Stimulated activated naive CD8-positive, alpha-beta T cell treated with anti-CD3 and anti-CD28 coated beads, Interleukin-15, Interleukin-2, amounts not matched to agents 100 U/mL and 50 U/mL, for 24 hours (primary cell): Measurements from ENCODE around the gene FGD5.

Source experiments
- ATAC-seq: fragments of 150-1000 bp; cut with Tn5 transposase; one replicate; pipeline ENCODE4 v1.10.0; 2021
- DNase-seq: peaks from one replicate; pipeline ENCODE4 v3.0.0; 2021

FGD5 gene

DNA sequence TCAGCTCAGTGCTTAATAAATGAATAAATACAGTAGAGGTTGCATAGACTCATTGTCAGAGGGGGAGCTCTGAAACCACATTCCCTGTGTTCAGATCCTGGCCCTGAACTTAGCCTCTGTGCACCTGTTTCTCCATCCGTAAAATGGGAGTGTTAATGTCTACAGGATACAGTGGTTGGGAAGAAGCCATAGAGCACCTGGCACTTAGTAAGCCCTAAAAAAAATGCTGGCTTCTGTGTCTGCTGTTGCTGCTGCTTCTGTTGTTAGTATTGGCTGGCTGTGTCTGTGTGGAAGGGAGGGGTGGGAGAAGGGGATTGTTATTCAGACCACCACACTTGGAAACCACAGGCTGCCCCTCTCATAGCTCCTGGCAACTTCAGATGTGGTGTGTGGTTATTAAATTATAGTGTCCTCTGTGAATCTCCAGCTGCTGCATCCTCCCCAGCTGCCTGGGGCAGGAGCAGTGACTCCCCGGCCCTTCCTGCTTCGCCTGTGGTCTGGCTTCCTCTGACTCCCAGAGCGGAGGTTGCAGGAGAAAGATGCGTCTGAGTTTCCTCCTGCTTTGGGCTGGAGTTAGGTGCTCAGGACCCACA, 31.0 kb downstream of the FGD5 start:
- no peak for ATAC-seq
- DNase-seq, result no peak

GRCh38 chr3:14852058-14852594, 33.4 kb downstream of the FGD5 start:
- ATAC-seq (no peak), DNase-seq (no peak)

DNA sequence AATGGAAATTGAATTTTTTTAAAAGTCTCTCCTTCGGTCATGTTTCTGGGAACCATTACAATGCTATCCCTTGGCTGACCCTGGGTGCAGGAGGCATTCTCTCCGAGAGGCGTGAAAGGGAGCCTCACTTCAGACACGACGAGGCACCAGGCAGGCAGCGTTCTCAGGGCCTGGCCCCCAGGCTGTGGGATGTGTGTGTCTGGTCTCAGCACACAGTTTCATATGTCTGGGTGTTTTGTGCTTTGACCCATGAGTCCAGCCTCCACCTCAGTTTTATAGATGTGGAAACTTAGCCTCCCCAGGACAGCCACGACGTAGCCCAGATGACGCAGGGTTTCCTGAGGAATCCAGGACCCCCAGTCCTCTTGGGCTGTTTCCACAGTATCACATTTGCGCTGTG, 34.0 kb downstream of the FGD5 start:
- ATAC-seq (no peak), DNase-seq (no peak)

GRCh38 chr3:14853271-14853951, 34.6 kb downstream of the FGD5 start:
- ATAC-seq, result no peak
- no peak for DNase-seq

DNA sequence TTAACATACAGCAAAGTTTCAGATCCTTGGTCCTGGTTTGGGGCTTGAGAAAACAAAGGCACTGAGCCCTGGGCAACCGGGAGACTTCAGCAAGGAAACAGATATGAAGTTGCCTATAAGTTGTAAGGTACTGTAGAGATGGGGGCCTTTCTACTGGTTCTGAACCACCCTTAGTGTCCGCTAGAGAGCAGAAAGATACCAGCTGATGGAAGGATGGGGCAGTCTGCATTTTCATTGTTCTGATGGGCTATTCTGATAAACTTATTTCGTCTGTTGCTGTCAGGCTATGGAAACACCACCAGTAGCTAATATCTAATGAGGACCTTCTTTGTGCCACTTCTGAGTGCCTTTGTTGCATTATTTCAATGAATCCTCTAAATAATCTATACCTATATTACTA, 38.7 kb downstream of the FGD5 start:
- ATAC-seq, result no peak
- DNase-seq, result no peak

DNA sequence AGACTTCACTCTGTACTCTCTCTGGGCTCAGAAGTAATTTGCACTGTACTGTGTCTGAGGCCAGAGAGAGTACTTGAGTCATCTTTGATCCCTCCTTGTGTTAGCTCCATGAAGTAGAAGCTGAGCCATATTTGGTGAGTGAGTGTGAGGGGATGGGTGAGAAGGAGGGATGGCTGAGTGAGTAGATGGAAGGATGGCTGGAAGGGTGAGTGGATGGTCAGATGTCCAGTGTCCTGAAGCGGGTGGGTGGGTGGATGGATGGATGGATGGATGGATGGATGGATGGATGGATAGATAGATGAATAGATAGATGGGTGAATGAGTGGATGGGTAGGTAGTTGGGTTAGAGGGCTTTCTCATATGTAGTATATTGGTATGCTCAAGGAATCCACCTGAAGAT, 39.3 kb downstream of the FGD5 start:
- no peak for ATAC-seq
- DNase-seq, result no peak

GRCh38 chr3:14859880-14860279, 41.1 kb downstream of the FGD5 start:
- no peak for DNase-seq
- no peak for ATAC-seq

DNA sequence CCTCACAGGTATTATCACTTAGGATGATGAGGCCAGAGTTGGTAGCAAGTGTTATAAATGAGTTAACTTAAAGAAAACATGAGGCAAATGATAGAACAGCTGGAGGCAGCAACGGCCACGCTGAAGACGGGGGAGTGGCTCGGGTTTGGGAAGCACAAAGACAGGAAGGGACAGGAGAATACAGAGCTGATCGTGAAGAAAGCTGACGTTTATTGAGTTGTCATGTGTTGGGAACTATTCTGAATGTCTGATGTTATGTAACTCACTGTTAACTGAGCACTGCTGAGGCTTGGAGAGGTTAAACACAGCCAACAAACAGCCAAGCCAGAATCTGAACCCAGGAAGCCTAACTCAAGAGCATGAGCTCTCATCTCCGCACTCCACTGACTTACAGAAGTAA, 42.3 kb downstream of the FGD5 start:
- no peak for ATAC-seq
- no peak for DNase-seq

DNA sequence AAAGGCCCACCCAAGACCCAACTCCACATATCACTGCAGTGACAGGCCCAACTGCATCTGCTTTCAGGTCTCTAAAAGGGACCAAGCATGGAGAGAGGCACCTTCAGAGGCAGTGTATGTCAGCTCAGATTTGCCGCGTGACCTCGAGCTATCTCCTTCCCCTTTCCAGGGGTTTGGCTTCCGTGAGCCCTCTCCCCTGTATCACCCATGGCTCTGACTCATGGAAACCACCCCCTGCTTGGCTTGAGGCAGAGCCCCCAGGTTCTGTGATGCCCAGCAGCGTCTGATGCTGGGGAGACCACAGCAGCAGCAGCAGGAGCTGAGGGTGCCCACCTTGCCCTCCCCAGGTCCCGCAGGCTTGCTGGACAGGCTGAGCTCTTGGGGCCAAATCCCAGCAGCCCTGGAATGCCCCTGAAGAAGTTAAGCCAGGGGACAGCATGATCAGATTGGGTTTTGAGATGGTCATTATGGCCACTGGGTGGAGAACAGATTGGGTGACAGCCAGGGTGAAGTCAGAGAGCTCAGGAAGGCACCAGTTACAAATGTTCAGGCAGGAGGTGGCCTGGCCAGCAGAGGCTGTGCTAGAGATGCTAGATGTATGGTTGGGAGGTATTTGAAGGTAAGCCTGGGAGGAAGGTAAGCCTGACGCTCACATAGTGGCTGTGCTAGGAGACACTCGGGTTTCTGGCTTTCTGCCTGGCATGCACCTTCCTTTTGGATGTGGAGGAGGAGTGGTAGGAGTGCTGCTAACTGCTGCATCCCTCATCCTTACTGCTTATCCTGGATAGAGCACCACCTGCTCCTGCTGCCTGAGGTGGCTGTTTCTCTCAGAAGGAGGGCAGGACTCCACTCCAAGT, 42.9 kb downstream of the FGD5 start:
- ATAC-seq, result no peak
- DNase-seq, result no peak

- ATAC-seq (no peak), DNase-seq (no peak)
These were observed 43.5 kb downstream of the FGD5 start for GRCh38 chr3:14862303-14862660.

- DNase-seq (no peak), ATAC-seq (no peak)
These were observed 44.0 kb downstream of the FGD5 start for GRCh38 chr3:14862661-14863230.

DNA sequence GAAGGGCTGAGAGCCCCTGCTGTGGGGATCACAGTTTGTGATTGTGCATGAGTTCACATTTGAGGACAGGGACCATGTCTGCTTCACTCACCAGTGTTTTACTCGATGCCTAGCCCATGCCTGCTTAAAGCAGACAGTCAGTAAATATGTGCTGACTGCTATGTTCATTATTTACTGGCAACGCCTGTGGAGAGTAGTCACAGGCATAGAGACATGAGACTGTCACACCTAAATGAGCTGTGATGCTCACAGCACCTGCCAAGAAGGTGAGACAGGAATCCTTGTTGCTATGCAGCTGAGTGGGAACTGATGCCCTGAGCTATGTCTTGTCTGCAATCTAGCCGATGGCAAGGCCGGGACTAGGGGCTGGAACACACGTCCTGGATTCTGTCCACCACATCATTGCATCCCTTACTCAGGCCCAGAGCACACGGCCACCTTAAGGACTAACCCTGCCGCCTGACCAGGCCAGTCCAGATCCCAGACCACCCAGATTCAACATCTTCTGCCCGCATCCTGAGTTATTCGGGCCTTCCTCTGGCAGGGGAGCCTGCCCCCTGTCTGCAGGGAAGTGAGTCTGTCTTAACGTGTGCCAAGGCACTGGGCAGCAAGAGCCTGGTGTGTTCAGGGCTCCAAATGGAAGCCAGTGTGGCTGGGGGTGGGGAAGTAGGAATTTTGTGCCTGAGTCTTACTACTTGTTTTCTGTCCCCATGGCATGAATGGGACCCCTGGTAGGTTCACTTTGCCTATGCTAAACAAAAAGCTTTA, 44.8 kb downstream of the FGD5 start:
- no peak for ATAC-seq
- no peak for DNase-seq

GRCh38 chr3:14864131-14864530, 45.4 kb downstream of the FGD5 start:
- ATAC-seq (no peak), DNase-seq (no peak)

- no peak for DNase-seq
- no peak for ATAC-seq
These were observed 47.9 kb downstream of the FGD5 start for GRCh38 chr3:14866627-14867026.

GRCh38 chr3:14867936-14868570, 49.3 kb downstream of the FGD5 start:
- ATAC-seq (no peak), DNase-seq (no peak)

GRCh38 chr3:14869917-14870782, 51.4 kb downstream of the FGD5 start:
- ATAC-seq (no peak), DNase-seq (no peak)

DNA sequence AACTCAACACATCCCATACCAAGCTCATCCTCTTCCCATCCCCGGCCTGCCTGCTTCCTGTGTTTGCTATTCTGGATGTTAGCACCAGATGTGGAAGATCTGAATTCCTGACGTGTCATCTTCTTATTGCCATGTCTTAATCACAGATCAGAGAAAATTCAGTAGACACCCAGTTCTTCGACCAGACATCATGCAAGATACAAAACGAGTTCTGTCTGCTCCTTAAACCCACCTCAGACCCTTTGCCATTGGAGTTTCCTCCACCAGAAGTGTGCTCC, 52.0 kb downstream of the FGD5 start:
- DNase-seq (no peak), ATAC-seq (no peak)

GRCh38 chr3:14871456-14872200, 52.9 kb downstream of the FGD5 start:
- no peak for ATAC-seq

GRCh38 chr3:14872706-14873105, 53.9 kb downstream of the FGD5 start:
- no peak for ATAC-seq

More at GRCh38 chr3:14871456-14872200, 52.9 kb downstream of the FGD5 start:
- DNase-seq, result no peak

DNA sequence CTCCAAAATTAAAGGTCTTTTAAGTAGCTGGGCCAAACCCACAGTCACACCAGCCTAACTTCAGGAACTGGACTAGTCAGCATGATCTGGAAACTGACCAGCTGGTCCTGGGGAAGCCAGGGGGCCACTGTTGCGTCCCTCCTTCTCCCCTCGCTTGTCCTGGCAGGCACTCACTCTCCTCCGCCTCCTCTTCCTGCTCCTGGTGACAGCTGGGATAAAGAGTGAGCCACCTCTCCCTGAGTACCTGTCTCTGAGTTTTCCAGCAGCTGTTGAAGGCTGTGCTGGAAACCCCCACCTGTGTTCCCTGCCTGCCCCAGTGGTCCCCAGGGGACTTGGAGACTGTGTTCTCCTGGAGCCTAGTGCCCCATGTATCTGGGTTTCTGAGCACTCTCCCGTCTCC, 56.0 kb downstream of the FGD5 start:
- no peak for DNase-seq
- ATAC-seq, result no peak

More at GRCh38 chr3:14872706-14873105, 53.9 kb downstream of the FGD5 start:
- DNase-seq, result no peak
